NCI-H1930 (cell line): ENCODE measurements around the gene SLC6A4.

Experiments
- DNase-seq, 2 experiments: peaks; one replicate each; lab custom pipeline; 2025; lab: John Stamatoyannopoulos, UW

The SLC6A4 gene

GRCh38 chr17:30235386-30236296 lies at the start of gene SLC6A4:
Gene SLC6A4, minus strand, starts transcription at chr17:30235697. Its CDS starts 13,739 bp downstream, at chr17:30221958.
- DNase-seq, result peak in 1 of 2 experiments; percentile 6

DNA sequence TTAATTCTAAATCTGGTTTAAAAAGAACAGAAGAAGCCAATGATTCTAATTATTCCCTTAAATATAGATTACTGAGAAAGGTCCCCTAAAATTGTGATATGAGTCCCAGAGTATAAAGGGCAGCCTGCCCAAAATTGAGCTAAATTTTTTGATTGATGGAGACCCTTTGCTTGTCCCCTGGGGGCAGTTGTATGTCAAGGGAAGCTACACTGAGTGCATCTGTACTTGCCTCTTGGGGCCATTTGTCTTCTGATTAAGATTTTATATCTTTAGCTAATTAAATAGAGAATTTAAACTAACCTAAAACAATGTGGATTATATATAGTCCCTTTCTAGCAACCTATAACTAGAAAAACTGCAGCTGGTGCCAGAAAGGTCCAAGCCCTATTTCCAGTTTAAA lies 43.7 kb upstream of the SLC6A4 start:
- DNase-seq, result no peak

GRCh38 chr17:30278032-30278431 lies 42.5 kb upstream of the SLC6A4 start:
- DNase-seq, result peak in 1 of 2 experiments; percentile 42

DNA sequence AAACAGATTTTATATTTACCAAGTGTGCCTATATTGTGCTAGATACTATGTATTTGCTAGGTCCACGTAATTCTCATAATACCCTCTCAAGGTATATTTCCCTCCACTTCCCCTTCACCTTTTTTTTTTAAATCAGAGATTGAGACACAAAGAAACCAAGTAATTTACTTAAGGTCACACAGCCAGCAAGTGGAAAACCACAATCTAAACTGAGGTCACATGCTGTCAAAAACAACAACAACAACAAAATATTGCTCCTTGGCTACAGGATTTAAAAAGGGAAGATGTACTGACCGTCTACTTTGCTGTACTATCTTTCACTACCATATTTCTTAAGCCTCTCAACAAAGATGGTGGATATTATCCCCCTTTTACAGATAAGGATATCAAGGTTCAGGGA lies 40.4 kb upstream of the SLC6A4 start:
- no peak for DNase-seq

GRCh38 chr17:30274887-30275286 lies 39.4 kb upstream of the SLC6A4 start:
- DNase-seq, result no peak

DNA sequence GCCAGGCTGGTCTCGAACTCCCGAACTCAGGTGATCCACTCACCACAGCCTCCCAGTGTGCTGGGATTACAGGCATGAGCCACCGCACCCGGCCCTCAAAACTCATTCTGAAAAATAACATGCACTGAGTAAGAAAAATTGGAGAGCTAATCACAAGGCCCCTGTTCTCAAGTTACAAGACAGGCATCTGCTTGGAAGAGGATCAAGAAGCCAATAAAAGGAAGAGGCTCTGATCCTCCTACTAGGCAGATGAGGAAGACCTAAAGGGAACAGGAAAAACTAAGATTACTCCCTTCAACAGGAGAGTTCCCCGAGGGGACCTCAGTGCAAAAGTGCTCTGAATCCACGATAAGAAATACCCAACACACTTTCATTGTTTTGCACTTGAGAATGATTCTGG lies 37.9 kb upstream of the SLC6A4 start:
- no peak for DNase-seq

GRCh38 chr17:30271102-30271501 lies 35.6 kb upstream of the SLC6A4 start:
- no peak for DNase-seq

DNA sequence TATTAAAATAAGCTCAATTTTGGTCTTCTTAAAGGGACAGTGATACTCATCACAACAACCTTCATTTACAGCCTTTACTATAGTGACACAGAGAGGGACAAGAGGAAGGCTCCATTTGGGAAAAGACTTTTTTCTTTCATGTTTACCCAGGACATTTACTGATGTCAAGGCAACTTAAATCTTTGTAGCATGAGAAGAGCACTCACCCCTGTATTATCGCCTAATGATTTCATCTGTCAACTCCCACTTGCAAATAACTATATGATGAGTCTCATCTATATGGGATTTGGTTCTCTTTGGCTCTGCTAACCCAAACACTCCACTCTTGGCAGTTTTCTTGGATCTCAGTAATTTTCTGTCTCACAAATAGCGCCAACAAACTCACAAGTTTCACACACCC lies 32.1 kb upstream of the SLC6A4 start:
- DNase-seq, result no peak

DNA sequence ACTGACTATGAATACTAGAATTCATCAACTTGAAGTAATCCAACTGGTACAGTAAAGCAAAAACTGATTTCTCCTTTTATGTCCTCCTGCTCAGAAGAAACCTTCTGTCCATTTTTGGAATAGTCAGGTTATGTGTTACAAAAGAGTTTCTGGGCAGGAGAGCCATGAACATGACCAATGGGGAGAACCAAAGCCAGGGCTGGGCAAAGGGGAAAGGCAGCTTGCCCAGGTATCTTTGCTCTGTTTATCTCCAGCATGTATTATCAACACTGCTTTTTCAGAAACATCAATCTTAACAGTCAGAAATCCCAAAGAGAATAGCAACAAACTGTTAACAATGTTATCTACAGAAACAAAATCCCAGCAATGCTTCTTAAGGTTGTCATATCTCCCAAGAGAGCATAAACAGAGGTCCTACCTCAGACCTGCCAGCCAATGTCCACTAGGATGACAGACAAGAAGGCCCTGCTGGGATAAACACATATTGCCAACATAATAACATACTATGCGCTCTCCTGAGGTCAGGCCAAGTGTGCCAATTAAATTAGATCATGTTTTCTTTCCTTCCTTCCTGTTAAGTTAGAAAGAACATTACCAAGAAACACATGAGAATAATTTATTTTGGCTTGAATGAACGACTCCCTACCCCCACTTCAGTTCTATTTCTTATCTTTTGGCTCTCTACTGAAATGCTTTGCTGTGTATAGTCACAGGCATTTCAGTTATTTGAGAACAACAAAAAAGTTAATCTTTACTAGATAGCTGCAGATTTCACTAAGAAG lies 28.2 kb upstream of the SLC6A4 start:
- no peak for DNase-seq

DNA sequence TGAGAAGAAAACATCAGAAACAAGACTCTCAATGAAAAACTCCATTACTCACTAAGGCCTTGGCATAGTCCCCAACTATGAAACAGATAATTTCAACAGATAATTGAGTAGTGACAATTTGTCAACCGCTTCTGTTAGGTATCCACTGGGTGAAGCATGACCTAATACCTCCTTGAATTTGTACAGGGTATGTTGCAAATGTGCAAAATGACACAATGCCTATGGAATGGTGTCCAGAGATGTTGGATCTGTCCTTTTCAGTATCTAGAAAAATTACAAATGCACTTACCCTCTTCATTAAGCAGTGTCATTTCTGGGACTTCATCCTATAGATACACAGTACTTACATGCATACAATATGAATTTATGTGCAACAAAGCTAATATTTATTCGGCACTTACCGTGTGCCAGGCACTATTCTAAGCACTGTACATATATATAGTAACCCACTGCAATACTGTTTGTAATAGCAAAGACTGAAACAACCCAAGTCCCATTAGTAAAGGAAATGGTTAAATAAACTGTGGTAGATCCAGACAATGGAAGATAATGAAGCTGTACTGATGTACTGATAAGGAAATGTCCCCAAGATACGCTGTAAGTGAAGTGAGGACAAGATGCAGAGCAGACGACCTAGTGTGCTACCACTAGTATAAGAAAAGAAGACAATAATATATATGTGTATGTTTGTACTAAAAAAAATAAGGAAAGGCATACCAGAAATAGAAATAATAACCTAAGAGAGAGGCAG lies 21.4 kb upstream of the SLC6A4 start:
- peak in 1 of 2 experiments; percentile 19 for DNase-seq

DNA sequence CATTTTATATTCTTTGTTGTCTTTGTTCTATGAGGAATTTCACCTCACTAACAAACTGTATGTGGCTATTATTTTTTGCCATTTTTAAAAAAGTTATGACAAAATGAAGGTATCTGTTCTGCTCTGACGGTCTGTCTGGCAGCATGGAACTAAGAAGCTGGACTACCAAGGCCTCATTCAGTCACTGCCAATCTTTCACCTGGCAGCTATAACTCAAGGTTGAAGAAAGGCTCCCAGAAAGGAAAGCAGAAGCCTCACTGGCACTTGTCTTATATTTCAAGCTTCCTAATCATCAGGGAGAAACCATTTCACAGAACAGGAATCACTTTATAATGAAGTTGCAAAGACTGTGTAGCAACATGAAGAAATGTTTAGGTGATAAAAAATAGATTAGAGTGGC lies 18.7 kb upstream of the SLC6A4 start:
- no peak for DNase-seq

DNA sequence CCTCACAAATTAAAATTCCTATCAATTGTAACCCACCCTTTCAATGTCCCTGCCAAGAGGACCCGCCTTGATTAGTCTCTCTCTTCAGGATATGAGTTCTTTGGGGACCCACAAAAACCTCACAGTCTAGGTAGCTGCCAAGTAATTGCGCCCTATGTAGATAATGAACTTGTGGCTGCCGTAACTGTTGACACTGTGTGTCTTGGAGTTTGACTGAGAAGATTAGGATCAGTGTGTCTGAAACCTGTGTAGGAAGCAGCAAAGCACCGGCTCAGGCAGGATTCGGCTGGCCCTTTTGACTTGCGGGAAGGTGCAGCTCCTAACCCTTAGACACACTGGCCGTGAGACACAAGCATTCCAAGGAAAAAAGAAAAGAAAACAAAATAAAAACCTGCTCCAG lies 17.8 kb upstream of the SLC6A4 start:
- DNase-seq, result no peak

GRCh38 chr17:30251931-30252330 lies 16.4 kb upstream of the SLC6A4 start:
- no peak for DNase-seq

DNA sequence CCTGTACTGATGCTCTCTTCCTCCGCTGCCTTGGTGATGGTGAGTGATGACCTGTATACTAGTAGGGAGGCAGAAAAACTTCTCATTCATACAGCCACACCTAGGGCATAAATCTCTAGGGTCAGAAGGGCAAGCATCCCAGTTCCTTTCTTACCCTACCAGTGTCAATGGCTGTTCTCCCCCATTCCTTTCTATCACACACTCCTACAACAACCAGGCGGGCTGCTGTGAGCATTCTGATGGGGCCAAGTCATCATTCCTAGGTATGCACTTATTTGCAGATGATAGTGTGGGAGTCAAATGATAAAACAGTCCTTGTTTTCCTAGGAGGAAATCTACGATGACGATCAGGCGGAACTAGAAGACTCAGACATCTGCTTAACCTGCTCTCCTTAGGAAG lies 14.0 kb upstream of the SLC6A4 start:
- no peak for DNase-seq

DNA sequence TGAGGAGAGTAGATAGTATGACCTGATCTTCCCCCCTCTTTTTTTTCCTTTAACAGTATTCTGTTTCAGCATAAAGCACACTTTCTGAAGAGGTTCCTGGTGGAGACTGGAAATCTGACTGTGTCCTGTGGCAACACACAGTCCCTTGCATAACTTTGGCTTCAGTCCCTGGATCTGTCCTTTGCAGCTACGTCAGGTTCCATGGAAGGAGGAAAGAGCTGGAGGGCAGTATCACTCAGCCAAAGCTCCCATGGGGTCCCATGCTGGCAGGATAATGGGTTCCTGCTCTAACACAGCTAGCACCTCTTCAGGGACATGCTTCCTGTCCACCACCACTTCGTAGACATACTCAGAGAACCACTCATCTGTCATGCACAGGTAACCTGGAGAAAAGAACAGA lies 13.3 kb upstream of the SLC6A4 start:
- DNase-seq, result no peak

GRCh38 chr17:30246460-30246859 lies 11.0 kb upstream of the SLC6A4 start:
- DNase-seq, result no peak

DNA sequence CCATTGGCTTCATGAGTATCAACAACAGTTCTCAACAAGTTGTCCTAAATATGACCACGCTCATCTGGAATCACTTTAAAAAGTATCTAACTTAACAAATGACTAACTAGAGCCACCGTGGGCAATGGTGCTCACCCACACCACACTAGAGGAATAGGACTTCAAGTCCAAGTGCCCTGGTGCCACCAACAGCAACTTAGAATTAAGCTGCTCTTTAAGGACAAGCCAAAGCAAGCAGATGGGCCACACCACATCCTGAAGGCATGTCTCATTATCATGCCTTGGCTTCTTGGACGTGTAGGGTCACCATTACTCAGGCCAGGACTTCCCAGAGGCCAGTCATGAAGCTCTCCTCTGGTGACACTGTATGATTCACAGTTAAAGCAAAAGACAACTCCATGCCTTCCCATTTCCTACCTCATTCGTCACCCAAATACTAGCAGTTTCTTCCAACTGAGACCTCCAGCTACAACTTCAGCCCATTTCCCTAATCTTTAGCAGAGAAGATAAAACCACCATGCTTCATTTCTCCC lies 9.4 kb upstream of the SLC6A4 start:
- no peak for DNase-seq

- no peak for DNase-seq
These were observed 8.1 kb upstream of the SLC6A4 start for GRCh38 chr17:30243568-30243967.

GRCh38 chr17:30243002-30243401 lies 7.5 kb upstream of the SLC6A4 start:
- no peak for DNase-seq

GRCh38 chr17:30241051-30241450 lies 5.6 kb upstream of the SLC6A4 start:
- DNase-seq, result no peak

GRCh38 chr17:30240177-30240576 lies 4.7 kb upstream of the SLC6A4 start:
- DNase-seq, result no peak

DNA sequence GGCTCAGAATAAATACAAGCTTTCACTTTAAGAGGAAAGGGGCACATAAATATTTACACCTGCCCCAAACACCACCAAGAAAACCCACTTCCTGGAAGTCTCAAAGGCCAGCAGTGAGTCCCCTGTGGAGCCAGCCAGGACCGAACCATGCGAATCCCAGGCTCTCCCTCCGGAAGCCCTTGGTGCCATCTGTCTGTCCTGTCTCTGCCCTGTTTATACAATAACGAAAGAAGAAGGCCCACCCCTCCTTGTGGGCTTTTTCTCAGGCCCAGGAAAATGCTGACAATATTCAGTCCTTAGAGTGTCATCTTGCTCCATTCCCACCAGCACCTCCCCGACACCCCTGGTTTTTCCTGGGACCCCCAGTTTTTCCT lies 3.6 kb upstream of the SLC6A4 start:
- no peak for DNase-seq
